ENCODE data around the gene MN1.

The MN1 gene

DNA sequence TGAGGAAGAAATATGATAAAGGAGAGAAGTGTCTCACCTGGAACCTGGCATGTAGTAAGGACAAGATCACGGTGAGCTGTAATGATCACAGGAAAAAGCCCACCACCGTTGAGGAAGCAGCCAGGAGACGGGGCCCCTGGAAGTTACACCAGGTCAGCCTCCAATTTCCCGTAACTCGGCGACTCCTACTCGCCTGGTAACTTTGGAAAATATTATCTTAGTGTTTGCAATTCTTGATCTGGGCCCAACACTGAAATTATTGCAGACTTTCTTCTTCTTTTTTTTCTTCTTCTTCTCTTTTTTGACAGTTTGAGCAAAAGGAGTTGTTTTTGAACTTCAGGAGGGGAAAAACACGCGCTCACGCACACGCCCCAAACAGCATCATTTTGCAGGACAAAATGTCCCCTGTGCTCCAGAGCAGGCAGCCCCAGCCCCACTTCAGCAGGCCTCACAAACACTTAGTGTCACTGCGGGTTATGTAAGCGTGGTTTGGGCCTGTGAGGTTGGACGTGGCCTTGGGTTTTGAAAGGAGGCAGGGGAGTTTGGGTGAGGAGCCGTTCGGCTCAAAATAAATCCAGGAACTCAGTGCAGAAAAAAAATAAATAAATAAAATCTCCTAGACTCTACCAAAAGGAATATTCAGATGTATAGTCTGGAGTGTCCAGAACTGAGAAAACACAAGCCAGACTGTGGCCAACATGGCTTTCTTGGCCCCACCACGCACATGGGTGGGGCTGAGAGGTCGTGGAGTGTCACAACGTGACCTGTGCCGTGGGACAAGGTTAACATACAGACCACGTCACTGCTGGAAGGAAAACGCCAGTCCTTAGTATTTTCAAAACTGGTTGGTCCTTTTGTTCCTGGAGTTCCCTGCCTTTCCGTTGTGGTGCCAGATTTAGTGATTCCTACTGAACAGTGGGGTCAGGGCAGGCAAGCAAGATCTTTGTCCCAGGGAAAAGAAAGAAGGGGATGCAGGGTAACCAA lies 26.3 kb upstream of the MN1 start:
- Histone ChIP-seq H3K27ac (ENCODE audit: insufficient read depth, low read depth, low read length, poor library complexity, severe bottlenecking) (no peak overlapping the region), H3K36me3 (ENCODE audit: control insufficient read depth, insufficient read depth, low read length) (no peaks in the 10 kb centered on the region), H3K4me1 (ENCODE audit: control insufficient read depth, insufficient read depth, low read length) (no peaks in the 10 kb centered on the region), H3K27me3 (ENCODE audit: control insufficient read depth, insufficient read depth, low read length, poor library complexity, severe bottlenecking) (no peaks in the 10 kb centered on the region), H3K9me3 (ENCODE audit: control insufficient read depth, low read length) (no peaks in the 10 kb centered on the region), H3K4me3 (ENCODE audit: insufficient read depth, low read depth, low read length) (no peak overlapping the region)
- WGBS, 2 experiments: 90% methylated on average over 21 to 23 of the region's 23 CpGs

DNA sequence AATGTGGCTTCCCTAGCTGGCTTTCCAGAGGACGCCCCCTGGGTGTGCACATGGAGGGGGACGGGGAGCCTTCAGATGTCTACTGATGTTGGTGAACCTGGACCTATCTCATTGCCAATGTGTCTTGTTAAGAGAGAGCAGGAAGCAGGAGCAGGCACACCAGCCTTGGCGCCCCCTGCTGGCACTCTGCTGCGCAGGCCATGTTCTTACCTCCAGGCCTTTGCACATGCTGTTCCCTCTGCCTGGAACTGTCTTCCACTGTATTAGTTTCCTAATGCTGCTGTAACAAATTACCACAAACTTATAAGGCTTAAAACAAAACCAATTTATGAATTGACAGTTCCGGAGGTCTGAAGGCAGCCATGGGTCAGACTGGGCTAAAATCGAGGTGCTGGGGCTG lies 23.6 kb upstream of the MN1 start:
- Histone ChIP-seq H3K36me3 (ENCODE audit: control insufficient read depth, insufficient read depth, low read length) (no peaks in the 10 kb centered on the region), H3K4me3 (ENCODE audit: insufficient read depth, low read depth, low read length) (no peak overlapping the region), H3K9me3 (ENCODE audit: control insufficient read depth, low read length) (no peaks in the 10 kb centered on the region), H3K27ac (ENCODE audit: insufficient read depth, low read depth, low read length, poor library complexity, severe bottlenecking) (no peak overlapping the region), H3K4me1 (ENCODE audit: control insufficient read depth, insufficient read depth, low read length) (peaks cover 5% of the 10 kb centered on the region), H3K27me3 (ENCODE audit: control insufficient read depth, insufficient read depth, low read length, poor library complexity, severe bottlenecking) (no peaks in the 10 kb centered on the region)
- WGBS, 2 experiments: 90 to 91% methylated on average over 6 of the region's 6 CpGs

DNA sequence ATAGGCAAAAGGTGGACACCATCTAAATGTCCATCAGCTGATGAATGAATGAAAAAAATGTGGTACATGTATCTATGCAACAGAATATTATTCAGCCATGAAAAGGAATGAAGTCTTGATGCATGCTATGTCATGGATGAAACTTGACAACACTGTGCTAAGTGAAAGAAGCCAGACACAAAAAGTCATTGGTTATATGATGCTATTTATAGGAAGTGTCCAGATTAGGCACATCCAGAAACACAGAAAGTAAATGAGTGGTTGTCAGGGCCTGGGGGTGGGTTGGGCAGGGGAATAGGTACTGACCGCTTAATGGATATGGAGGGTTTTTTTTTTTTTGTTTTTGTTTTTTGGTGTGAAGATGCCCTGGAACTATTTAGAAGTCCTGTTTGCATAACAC lies 21.7 kb upstream of the MN1 start:
- Histone ChIP-seq H3K9me3 (ENCODE audit: control insufficient read depth, low read length) (no peaks in the 10 kb centered on the region), H3K4me1 (ENCODE audit: control insufficient read depth, insufficient read depth, low read length) (peaks cover 5% of the 10 kb centered on the region), H3K27ac (ENCODE audit: insufficient read depth, low read depth, low read length, poor library complexity, severe bottlenecking) (no peak overlapping the region), H3K4me3 (ENCODE audit: insufficient read depth, low read depth, low read length) (no peak overlapping the region), H3K27me3 (ENCODE audit: control insufficient read depth, insufficient read depth, low read length, poor library complexity, severe bottlenecking) (no peaks in the 10 kb centered on the region), H3K36me3 (ENCODE audit: control insufficient read depth, insufficient read depth, low read length) (no peaks in the 10 kb centered on the region)
- WGBS, 2 experiments: 94 to 96% methylated on average over 1 of the region's 1 CpG

DNA sequence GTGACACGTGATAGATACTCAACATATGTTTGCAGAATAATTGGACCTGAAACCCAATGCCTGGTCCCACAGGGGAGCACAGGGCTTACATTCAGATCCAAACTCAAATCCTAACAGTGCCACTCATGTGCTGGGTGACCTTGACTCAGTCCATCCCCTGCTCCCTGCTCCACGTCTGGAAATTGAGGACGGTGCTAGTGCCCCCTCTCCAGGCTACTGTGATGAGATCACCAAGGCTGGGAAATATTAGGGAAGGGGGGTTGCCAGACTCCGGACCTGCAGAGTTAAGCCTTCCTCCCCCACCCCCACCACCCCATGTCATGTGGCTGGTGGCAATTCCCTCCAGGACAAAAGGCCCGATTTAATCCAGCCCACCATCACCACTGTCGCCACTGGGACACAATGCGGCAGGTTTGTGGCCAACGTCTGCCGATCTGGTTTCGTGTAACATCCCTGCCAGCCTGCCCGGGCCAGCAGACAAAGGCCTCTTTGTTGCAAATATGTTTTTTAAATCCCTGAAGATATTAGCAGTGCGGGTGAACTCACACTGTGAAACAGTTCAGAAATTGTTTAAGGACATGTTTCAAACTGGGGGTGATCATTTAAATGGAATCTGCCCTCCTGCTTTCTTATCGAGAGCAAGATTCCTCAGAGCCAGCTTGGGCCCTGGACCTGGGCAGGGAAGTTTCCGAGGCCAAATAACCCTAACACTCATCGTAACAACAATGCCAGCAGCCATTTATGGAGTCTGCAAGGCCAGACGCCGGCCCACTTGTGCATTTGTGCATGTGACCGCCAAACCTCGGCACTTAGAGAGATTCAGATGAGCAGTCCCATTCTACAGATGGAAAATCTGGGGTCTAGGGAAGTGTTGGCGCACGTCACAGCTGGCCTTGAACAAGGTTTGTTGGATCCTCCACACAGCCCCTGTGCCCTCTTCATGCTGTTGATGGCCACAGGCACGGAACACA lies 19.6 kb upstream of the MN1 start:
- Histone ChIP-seq H3K9me3 (ENCODE audit: control insufficient read depth, low read length) (no peaks in the 10 kb centered on the region), H3K27me3 (ENCODE audit: control insufficient read depth, insufficient read depth, low read length, poor library complexity, severe bottlenecking) (no peaks in the 10 kb centered on the region), H3K4me1 (ENCODE audit: control insufficient read depth, insufficient read depth, low read length) (peaks cover 5% of the 10 kb centered on the region), H3K4me3 (ENCODE audit: insufficient read depth, low read depth, low read length) (no peak overlapping the region), H3K36me3 (ENCODE audit: control insufficient read depth, insufficient read depth, low read length) (no peaks in the 10 kb centered on the region), H3K27ac (ENCODE audit: insufficient read depth, low read depth, low read length, poor library complexity, severe bottlenecking) (no peak overlapping the region)
- 75 to 76% methylated on average over 22 of the region's 22 CpGs for WGBS, 2 experiments

DNA sequence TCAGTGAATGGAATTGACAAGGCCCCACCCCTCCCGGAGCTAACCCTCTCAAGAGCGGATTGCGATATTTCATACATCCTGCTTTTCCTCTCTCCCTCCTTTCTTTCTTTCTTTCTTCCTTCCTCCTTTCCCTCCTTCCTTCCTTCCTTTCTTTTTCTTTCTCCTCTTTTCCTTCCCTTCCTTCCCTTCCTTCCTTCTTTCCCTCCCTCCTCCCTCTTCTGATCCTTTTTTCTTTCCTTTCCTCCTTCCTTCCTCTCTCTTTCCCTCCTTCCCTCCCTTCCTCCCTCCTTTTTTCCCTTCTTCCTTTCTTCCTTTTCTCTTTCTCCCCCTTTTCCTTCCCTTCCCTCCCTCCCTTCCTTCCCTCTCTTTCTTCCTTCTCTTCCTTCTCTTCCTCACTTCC lies 15.0 kb upstream of the MN1 start:
- Histone ChIP-seq H3K4me3 (ENCODE audit: insufficient read depth, low read depth, low read length) (no peak overlapping the region), H3K4me1 (ENCODE audit: control insufficient read depth, insufficient read depth, low read length) (peaks cover 5% of the 10 kb centered on the region), H3K27ac (ENCODE audit: insufficient read depth, low read depth, low read length, poor library complexity, severe bottlenecking) (no peak overlapping the region), H3K36me3 (ENCODE audit: control insufficient read depth, insufficient read depth, low read length) (no peaks in the 10 kb centered on the region), H3K9me3 (ENCODE audit: control insufficient read depth, low read length) (no peaks in the 10 kb centered on the region), H3K27me3 (ENCODE audit: control insufficient read depth, insufficient read depth, low read length, poor library complexity, severe bottlenecking) (no peaks in the 10 kb centered on the region)
- WGBS, 2 experiments: 93 to 94% methylated on average over 3 of the region's 3 CpGs

DNA sequence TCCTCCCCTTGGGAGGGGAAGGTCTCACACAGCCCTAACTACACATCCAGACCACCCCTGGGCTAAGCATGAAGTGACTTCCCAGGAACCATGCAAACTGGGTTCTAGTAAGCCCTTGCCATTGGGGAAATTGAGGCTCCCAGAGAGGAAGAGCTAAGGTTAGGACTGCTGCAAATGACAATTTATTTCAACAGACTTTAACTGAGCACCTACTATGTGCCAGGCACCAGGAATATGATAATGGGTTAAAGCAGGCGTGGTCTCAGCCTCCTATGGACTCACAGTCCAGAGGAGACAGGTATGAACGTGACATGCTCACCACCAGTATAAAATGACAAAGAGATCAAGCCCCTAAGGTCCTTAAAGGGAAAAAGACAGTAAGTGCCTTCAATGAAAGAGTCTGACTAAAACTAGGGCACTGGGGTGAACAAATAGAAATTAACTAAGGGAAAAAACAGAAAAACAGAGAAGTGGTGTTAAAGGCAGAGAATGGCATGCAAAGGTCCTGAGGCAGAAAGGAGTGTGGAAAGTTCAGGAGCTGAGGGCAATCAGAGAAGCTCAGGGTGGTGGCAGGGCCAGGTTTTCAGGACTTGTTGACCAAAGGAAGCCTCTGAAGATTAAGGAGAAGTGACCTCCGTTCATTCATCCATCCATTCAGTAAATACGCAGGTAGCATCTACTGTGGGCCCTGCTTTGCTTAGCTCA lies 14.4 kb upstream of the MN1 start:
- Histone ChIP-seq H3K27ac (ENCODE audit: insufficient read depth, low read depth, low read length, poor library complexity, severe bottlenecking) (no peak overlapping the region), H3K36me3 (ENCODE audit: control insufficient read depth, insufficient read depth, low read length) (no peaks in the 10 kb centered on the region), H3K4me3 (ENCODE audit: insufficient read depth, low read depth, low read length) (no peak overlapping the region), H3K27me3 (ENCODE audit: control insufficient read depth, insufficient read depth, low read length, poor library complexity, severe bottlenecking) (no peaks in the 10 kb centered on the region), H3K9me3 (ENCODE audit: control insufficient read depth, low read length) (no peaks in the 10 kb centered on the region), H3K4me1 (ENCODE audit: control insufficient read depth, insufficient read depth, low read length) (peaks cover 2% of the 10 kb centered on the region)
- 87 to 92% methylated on average over 4 of the region's 4 CpGs for WGBS, 2 experiments

DNA sequence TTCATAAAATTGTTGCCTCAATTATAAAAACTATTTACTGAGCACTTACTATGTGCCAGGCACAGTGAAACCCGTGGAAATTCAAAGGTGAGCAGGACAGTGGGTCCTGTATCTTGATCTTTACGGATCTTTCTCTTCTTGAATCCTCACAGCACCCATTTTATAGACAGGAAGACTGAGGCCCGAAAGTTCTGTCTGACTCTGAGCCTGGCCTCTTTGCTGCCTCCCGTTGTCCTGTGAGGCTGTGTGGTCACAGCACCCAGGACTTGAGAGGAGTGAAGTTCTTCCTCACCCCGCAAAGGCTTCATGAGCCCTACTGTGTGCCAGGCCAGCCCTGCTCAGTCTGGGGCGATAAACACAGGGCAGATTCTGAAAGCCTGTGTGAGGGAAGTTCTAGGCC lies 13.4 kb upstream of the MN1 start:
- 87 to 92% methylated on average over 6 of the region's 6 CpGs for WGBS, 2 experiments
- H3K27ac ChIP-seq (ENCODE audit: insufficient read depth, low read depth, low read length, poor library complexity, severe bottlenecking): no peak overlapping the region
- no peaks in the 10 kb centered on the region for H3K9me3 ChIP-seq (ENCODE audit: control insufficient read depth, low read length)
- H3K27me3 ChIP-seq (ENCODE audit: control insufficient read depth, insufficient read depth, low read length, poor library complexity, severe bottlenecking): no peaks in the 10 kb centered on the region
- no peak overlapping the region for H3K4me3 ChIP-seq (ENCODE audit: insufficient read depth, low read depth, low read length)
- peaks cover 8% of the 10 kb centered on the region for H3K4me1 ChIP-seq (ENCODE audit: control insufficient read depth, insufficient read depth, low read length)
- H3K36me3 ChIP-seq (ENCODE audit: control insufficient read depth, insufficient read depth, low read length): no peaks in the 10 kb centered on the region

DNA sequence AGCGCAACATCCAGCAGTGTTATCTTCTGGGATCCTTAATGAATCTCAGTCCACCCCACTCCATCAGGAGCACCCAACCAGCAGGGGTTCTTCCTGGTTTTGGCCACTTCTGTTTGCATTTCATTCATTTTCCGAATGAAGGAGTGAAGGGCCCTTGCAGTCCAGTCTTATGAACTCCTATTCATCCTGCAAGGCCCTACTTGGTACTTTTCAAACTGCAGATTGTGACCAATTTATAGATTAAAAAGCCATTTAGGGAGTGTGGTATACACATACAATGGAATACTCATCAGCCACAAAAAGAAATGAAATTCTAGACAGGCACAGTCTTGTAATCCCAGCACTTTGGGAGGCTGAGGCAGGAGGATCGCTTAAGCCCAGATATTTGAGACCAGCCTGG lies 10.2 kb upstream of the MN1 start:
- no peak overlapping the region for H3K4me3 ChIP-seq (ENCODE audit: insufficient read depth, low read depth, low read length)
- no peaks in the 10 kb centered on the region for H3K27me3 ChIP-seq (ENCODE audit: control insufficient read depth, insufficient read depth, low read length, poor library complexity, severe bottlenecking)
- 89% methylated on average over 3 of the region's 3 CpGs for WGBS, 2 experiments
- no peaks in the 10 kb centered on the region for H3K9me3 ChIP-seq (ENCODE audit: control insufficient read depth, low read length)
- no peak overlapping the region for H3K27ac ChIP-seq (ENCODE audit: insufficient read depth, low read depth, low read length, poor library complexity, severe bottlenecking)
- H3K4me1 ChIP-seq (ENCODE audit: control insufficient read depth, insufficient read depth, low read length): peaks cover 11% of the 10 kb centered on the region
- no peaks in the 10 kb centered on the region for H3K36me3 ChIP-seq (ENCODE audit: control insufficient read depth, insufficient read depth, low read length)

DNA sequence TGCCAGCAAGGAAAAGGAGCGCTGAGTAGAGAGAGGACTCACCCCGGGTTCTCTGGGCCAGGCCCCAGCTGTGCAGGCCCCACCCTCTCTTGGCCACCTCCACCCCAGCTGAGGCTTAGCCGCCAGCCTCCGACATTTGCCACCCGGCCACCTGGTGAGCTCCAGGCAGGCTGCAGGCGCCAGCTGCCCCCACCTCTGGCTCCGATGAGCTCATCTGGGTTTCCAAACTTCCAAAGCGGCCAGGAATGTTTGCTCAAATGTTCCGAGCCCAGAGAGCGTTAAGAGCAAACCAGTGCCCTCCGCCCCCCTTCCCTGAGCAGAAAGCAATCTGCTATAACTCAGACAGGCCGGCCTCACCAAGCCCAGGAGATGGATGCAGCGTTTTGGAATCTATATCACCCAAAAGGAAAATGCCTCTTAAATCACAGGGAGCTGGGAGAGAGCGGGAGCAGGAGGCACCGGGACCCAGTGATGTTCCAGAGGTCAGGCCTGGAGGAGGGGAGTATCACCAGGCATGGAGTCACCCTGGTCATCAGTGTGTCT lies 9.1 kb upstream of the MN1 start:
- no peak overlapping the region for H3K27ac ChIP-seq (ENCODE audit: insufficient read depth, low read depth, low read length, poor library complexity, severe bottlenecking)
- no peak overlapping the region for H3K4me3 ChIP-seq (ENCODE audit: insufficient read depth, low read depth, low read length)
- no peaks in the 10 kb centered on the region for H3K36me3 ChIP-seq (ENCODE audit: control insufficient read depth, insufficient read depth, low read length)
- no peaks in the 10 kb centered on the region for H3K9me3 ChIP-seq (ENCODE audit: control insufficient read depth, low read length)
- H3K4me1 ChIP-seq (ENCODE audit: control insufficient read depth, insufficient read depth, low read length): peaks cover 11% of the 10 kb centered on the region
- H3K27me3 ChIP-seq (ENCODE audit: control insufficient read depth, insufficient read depth, low read length, poor library complexity, severe bottlenecking): no peaks in the 10 kb centered on the region
- 41 to 43% methylated on average over 15 of the region's 15 CpGs for WGBS, 2 experiments

Measured in ectodermal cell (in vitro differentiated cells).